A549 (cell line): Measurements from ENCODE around the gene ULK1. TPM values are rescaled to one million over a fixed set of nuclear protein-coding genes. Genes with fewer than 3 reads are reported as not detected.

Experiments
- ATAC-seq, 2 experiments: fragments of 200-7000 bp in 1 of 2; fragments of >200 bp in 1 of 2; cut with Nextera tagmentation in 1 of 2; cut with Tn5 transposase in 1 of 2; 3 replicates each; pipeline versions ENCODE4 v1.8.0 to v1.9.1; 2018 to 2020; ENCODE audit warnings: mild to moderate bottlenecking in 1 of 2, moderate library complexity in 1 of 2
- CTCF ChIA-PET: fragments of 300-600 bp; sonication (Branson Sonifier 250); formaldehyde crosslinking; extraction: SDS; loops from one replicate; lab custom pipeline; 2021; ENCODE audit warnings: antibody characterized with exemption, inconsistent platforms; lab: Yijun Ruan, JAX
- POLR2A ChIA-PET: fragments of 350-600 bp; formaldehyde crosslinking; extraction: SDS; loops from one replicate; lab custom pipeline; 2021; ENCODE audit warnings: antibody characterized with exemption, inconsistent platforms; lab: Yijun Ruan, JAX
- DNase-seq, 2 experiments: peaks; one replicate each; pipeline versions ENCODE4 v3.0.0 to v3.0.0-alpha.2; 2011 to 2016; ENCODE audit warnings: low read depth in 1 of 2, low spot score in 1 of 2
- FAIRE-seq: peaks from 2 replicates; lab custom pipeline; 2011; peaks lifted over from hg19 to GRCh38; lab: Jason Lieb, UNC
- H3K27ac ChIP-seq, 2 experiments: fragments of >200 bp; sonication (Bioruptor Twin); formaldehyde crosslinking; 3 replicates each; pipeline ENCODE4 v1.5.1; 2016 to 2017
- H3K4me1 ChIP-seq: fragments of >200 bp; sonication (Bioruptor Twin); formaldehyde crosslinking; 3 replicates; pipeline ENCODE4 v1.6.1; 2016
- H3K4me2 ChIP-seq: fragments of >200 bp; sonication (Bioruptor Twin); formaldehyde crosslinking; 3 replicates; pipeline ENCODE4 v1.6.1; 2016
- H3K4me3 ChIP-seq: fragments of >200 bp; sonication (Bioruptor Twin); formaldehyde crosslinking; 3 replicates; pipeline ENCODE4 v1.5.1; 2016
- H3K9me3 ChIP-seq: fragments of >200 bp; sonication (Bioruptor Twin); formaldehyde crosslinking; 3 replicates; pipeline ENCODE4 v1.6.1; 2016
- ATOH8 ChIP-seq: fragments of 250-450 bp; sonication (Bioruptor Pico); IDR thresholded peaks from 2 replicates; pipeline ENCODE4 v1.5.0; 2020; ENCODE audit warnings: low read depth, mild to moderate bottlenecking, moderate library complexity
- BCL3 ChIP-seq: fragments of >200 bp; sonication (Bioruptor Twin); formaldehyde crosslinking; IDR thresholded peaks from 3 replicates; pipeline ENCODE4 v1.6.1; 2016
- CEBPB ChIP-seq, 2 experiments: fragments of >200 bp in 1 of 2; sonication (Bioruptor Twin) in 1 of 2; formaldehyde crosslinking in 1 of 2; IDR thresholded peaks; 2 replicates each; pipeline ENCODE4 v1.6.1; 2012 to 2016
- CHD2 ChIP-seq: fragments of 150-350 bp; IDR thresholded peaks from 2 replicates; pipeline ENCODE4 v1.6.1; 2014; ENCODE audit warnings: low read length; ENCODE audit not compliant: partially characterized antibody
- E2F6 ChIP-seq: IDR thresholded peaks from 2 replicates; pipeline ENCODE4 v1.6.1; 2012; ENCODE audit warnings: low read depth, borderline replicate concordance
- EHF ChIP-seq: fragments of 250-450 bp; sonication (Bioruptor Pico); IDR thresholded peaks from 2 replicates; pipeline ENCODE4 v1.5.0; 2020; ENCODE audit warnings: mild to moderate bottlenecking
- ESRRA ChIP-seq: fragments of 150-350 bp; IDR thresholded peaks from 2 replicates; pipeline ENCODE4 v1.6.1; 2014; ENCODE audit warnings: mild to moderate bottlenecking, low read length, borderline replicate concordance
- FOSL2 ChIP-seq, 2 experiments: fragments of 450-650 bp in 1 of 2; fragments of >200 bp in 1 of 2; sonication (Bioruptor Twin) in 1 of 2; formaldehyde crosslinking; IDR thresholded peaks; 2 replicates each; pipeline versions ENCODE4 v1.5.0 to v1.6.1; 2016 to 2020; ENCODE audit warnings: mild to moderate bottlenecking in 1 of 2, moderate library complexity in 1 of 2
- FOXS1 ChIP-seq: fragments of 250-450 bp; sonication (Bioruptor Pico); IDR thresholded peaks from 2 replicates; pipeline ENCODE4 v1.5.0; 2020; ENCODE audit warnings: mild to moderate bottlenecking, moderate library complexity
- HDAC2 ChIP-seq: fragments of 200-600 bp; sonication (generic); IDR thresholded peaks from 2 replicates; pipeline ENCODE4 v1.6.1; 2016
- HES2 ChIP-seq: fragments of >200 bp; sonication (Bioruptor Twin); formaldehyde crosslinking; IDR thresholded peaks from 2 replicates; pipeline ENCODE4 v1.6.1; 2016
- HMGXB4 ChIP-seq: fragments of 250-450 bp; sonication (Bioruptor Pico); IDR thresholded peaks from 2 replicates; pipeline ENCODE4 v1.5.0; 2021; ENCODE audit warnings: mild to moderate bottlenecking, moderate library complexity, borderline replicate concordance
- HOXB13 ChIP-seq: fragments of 250-450 bp; sonication (Bioruptor Pico); IDR thresholded peaks from 2 replicates; pipeline ENCODE4 v1.5.0; 2020; ENCODE audit warnings: low read depth, mild to moderate bottlenecking, moderate library complexity
- MAFK ChIP-seq: fragments of 450-650 bp; IDR thresholded peaks from 2 replicates; pipeline ENCODE4 v1.6.1; 2014; ENCODE audit not compliant: partially characterized antibody
- MYC ChIP-seq: IDR thresholded peaks from 2 replicates; pipeline ENCODE4 v1.6.1; 2012; ENCODE audit warnings: mild to moderate bottlenecking, inconsistent platforms, low read length, improper control_type of control experiment, borderline replicate concordance
- NPAS2 ChIP-seq: fragments of 250-450 bp; sonication (Bioruptor Pico); IDR thresholded peaks from 2 replicates; pipeline ENCODE4 v1.8.0; 2022; ENCODE audit warnings: mild to moderate bottlenecking, moderate library complexity, borderline replicate concordance
- PBX3 ChIP-seq: IDR thresholded peaks from 2 replicates; pipeline ENCODE4 v1.6.1; 2012
- POLR2A ChIP-seq: IDR thresholded peaks from 2 replicates; pipeline ENCODE4 v1.6.1; 2012; ENCODE audit warnings: mild to moderate bottlenecking, low read length
- RARB ChIP-seq: fragments of 250-450 bp; sonication (Bioruptor Pico); IDR thresholded peaks from 2 replicates; pipeline ENCODE4 v1.8.0; 2021; ENCODE audit warnings: mild to moderate bottlenecking, moderate library complexity
- RFX5 ChIP-seq: fragments of 450-650 bp; IDR thresholded peaks from 2 replicates; pipeline ENCODE4 v1.7.1; 2014; ENCODE audit warnings: antibody characterized with exemption, mild to moderate bottlenecking, moderate library complexity
- SMC3 ChIP-seq: fragments of >200 bp; sonication (Bioruptor Twin); formaldehyde crosslinking; IDR thresholded peaks from 3 replicates; pipeline ENCODE4 v1.6.1; 2018; ENCODE audit warnings: inconsistent platforms
- SREBF2 ChIP-seq: fragments of 450-650 bp; IDR thresholded peaks from 2 replicates; pipeline ENCODE4 v1.6.1; 2014; ENCODE audit warnings: mild to moderate bottlenecking, moderate library complexity
- TP53 ChIP-seq: fragments of 250-450 bp; sonication (Bioruptor Pico); IDR thresholded peaks from 2 replicates; pipeline ENCODE4 v1.5.0; 2021; ENCODE audit warnings: mild to moderate bottlenecking, moderate library complexity
- USF2 ChIP-seq: fragments of 450-650 bp; IDR thresholded peaks from 2 replicates; pipeline ENCODE4 v1.6.1; 2014; ENCODE audit warnings: antibody characterized with exemption
- WGBS: methylation state at CpG from one replicate; pipeline ENCODE4 v1.1.6; 2017; ENCODE audit errors: missing lambda C conversion rate; 5-methylcytosine and 5-hydroxymethylcytosine counted together
- polyA plus RNA-seq, 4 experiments: library from polyadenylated mRNA; depleted of rRNA in 3 of 4; stranded (reverse); fragments of >200 nt; fragmentation: RNase III in 1 of 4; extraction: RNeasy Plus Mini Kit Qiagen cat#74134 plus additional on column Dnase treatment in 1 of 4; gene quantifications; 2 replicates in 3 of 4; 3 replicates in 1 of 4; pipeline ENCODE4 v1.2.3, GENCODE V29; 2011 to 2017

ULK1 gene
- polyA plus RNA-seq, 2 of the 4 experiments (the other 2 are of a cell fraction), result 15.1 to 46.2 TPM

- TF ChIP-seq E2F6 (no peak), BCL3 (no peak)
Observed at GRCh38 chr12:131916306-131917138, 22.1 kb downstream of the ULK1 start (continued).

- H3K27ac ChIP-seq, result no peak overlapping the region
- no peaks in the 10 kb centered on the region for H3K9me3 ChIP-seq
- DNase-seq (no peak), ATAC-seq (no peak), FAIRE-seq (no peak)
- no peak overlapping the region for H3K4me2 ChIP-seq
- no peak for TF ChIP-seq CHD2
- no peak for TF ChIP-seq FOSL2 (IDR thresholded peaks at IDR 0.05)
- no peak for TF ChIP-seq FOSL2 (CRISPR knock-in tag; IDR thresholded peaks at IDR 0.05)
- no peak for TF ChIP-seq SMC3
- TF ChIP-seq ESRRA, result no peak
- TF ChIP-seq FOXS1 (CRISPR knock-in tag), result no peak
- TF ChIP-seq HDAC2, result no peak
- TF ChIP-seq RFX5, result no peak
- no peak for TF ChIP-seq HES2
- TF ChIP-seq SREBF2, result no peak
- TF ChIP-seq TP53, result no peak
- TF ChIP-seq EHF (CRISPR knock-in tag), result no peak
- no peak for TF ChIP-seq RARB (CRISPR knock-in tag)
- 96% methylated on average over 9 of the region's 31 CpGs for WGBS
- CTCF ChIA-PET, result interaction anchor here (0.6 to 1.8 kb wide), 5 partner anchors 45 to 81 kb away, joined by 3 to 5 read pairs (median 4); no protein-coding TSS in a partner anchor
- POLR2A ChIA-PET, result no interaction called here
- peaks cover 11% of the 10 kb centered on the region for H3K4me1 ChIP-seq
- no peak overlapping the region for H3K4me3 ChIP-seq
Observed at GRCh38 chr12:131917139-131917710, 22.8 kb downstream of the ULK1 start.

- H3K4me1 ChIP-seq, result peaks cover 5% of the 10 kb centered on the region
- ATAC-seq, result peak in 1 of 2 experiments; percentile 5; a peak in 1 of 6 replicates
- POLR2A ChIA-PET, result no interaction called here
- WGBS, result 97% methylated on average over 17 of the region's 18 CpGs
- no peak overlapping the region for H3K27ac ChIP-seq
- no peak overlapping the region for H3K4me2 ChIP-seq
- FAIRE-seq, result no peak
- CTCF ChIA-PET, result interaction anchor here (0.6 to 1.8 kb wide), 5 partner anchors 45 to 82 kb away, joined by 3 to 5 read pairs (median 4); no protein-coding TSS in a partner anchor
- no peak for DNase-seq
- no peaks in the 10 kb centered on the region for H3K9me3 ChIP-seq
- H3K4me3 ChIP-seq, result no peak overlapping the region
- no peak for TF ChIP-seq MAFK
- TF ChIP-seq USF2, result no peak
- TF ChIP-seq RARB (CRISPR knock-in tag), result no peak
- TF ChIP-seq HOXB13 (CRISPR knock-in tag), result no peak
- no peak for TF ChIP-seq HES2
- no peak for TF ChIP-seq POLR2A
- no peak for TF ChIP-seq ATOH8
- no peak for TF ChIP-seq RFX5
- no peak for TF ChIP-seq PBX3
- TF ChIP-seq CEBPB (IDR thresholded peaks at IDR 0.05), result no peak
- no peak for TF ChIP-seq HMGXB4
- TF ChIP-seq ESRRA, result no peak
- no peak for TF ChIP-seq FOSL2 (IDR thresholded peaks at IDR 0.05)
- no peak for TF ChIP-seq FOSL2 (CRISPR knock-in tag; IDR thresholded peaks at IDR 0.05)
- TF ChIP-seq MYC, result no peak
- no peak for TF ChIP-seq E2F6
- TF ChIP-seq NPAS2 (CRISPR knock-in tag), result no peak
Observed at GRCh38 chr12:131917711-131918306, 23.4 kb downstream of the ULK1 start.
